ENCODE data around the gene NKAIN2.

NKAIN2 gene

GRCh38 chr6:123802697-123803503, 765 bp upstream of the NKAIN2 start (continued):
- TF ChIP-seq ZNF416 (tag by site-specific recombination; IDR thresholded peaks at IDR 0.05) (no peak), ZNF324 (tag by site-specific recombination; IDR thresholded peaks at IDR 0.05) (peak; percentile 51; the same call in 1 of the 2 replicates), SALL2 (tag by site-specific recombination; IDR thresholded peaks at IDR 0.05; ENCODE audit: borderline replicate concordance) (no peak), KLF1 (tag by site-specific recombination; IDR thresholded peaks at IDR 0.05) (peak; percentile 24; the same call in 1 of the 2 replicates), ZNF398 (tag by site-specific recombination; IDR thresholded peaks at IDR 0.05) (no peak), ZNF610 (tag by site-specific recombination; IDR thresholded peaks at IDR 0.05; ENCODE audit: borderline replicate concordance) (no peak), ZNF423 (tag by site-specific recombination; IDR thresholded peaks at IDR 0.05) (no peak), ZNF830 (tag by site-specific recombination; IDR thresholded peaks at IDR 0.05; ENCODE audit: low read depth) (no peak), ZNF18 (tag by site-specific recombination; IDR thresholded peaks at IDR 0.05) (peak; percentile 19; the same call in 1 of the 2 replicates), CTCF (tag by site-specific recombination; IDR thresholded peaks at IDR 0.05) (peak; percentile 87), MYNN (tag by site-specific recombination; IDR thresholded peaks at IDR 0.05; ENCODE audit: borderline replicate concordance) (0 out of 2 replicates have a peak, but pooled peaks have one; percentile 23), PRDM2 (tag by site-specific recombination; IDR thresholded peaks at IDR 0.05; ENCODE audit: borderline replicate concordance) (no peak), ZNF112 (tag by site-specific recombination; IDR thresholded peaks at IDR 0.05) (no peak), ZNF626 (tag by site-specific recombination; IDR thresholded peaks at IDR 0.05) (no peak), ZNF202 (tag by site-specific recombination; IDR thresholded peaks at IDR 0.05; ENCODE audit: borderline replicate concordance) (no peak), ZBTB49 (tag by site-specific recombination; IDR thresholded peaks at IDR 0.05; ENCODE audit: low read depth) (no peak), ZNF140 (tag by site-specific recombination; IDR thresholded peaks at IDR 0.05) (no peak), ZNF518A (tag by site-specific recombination; conservative IDR thresholded peaks at IDR 0.05; ENCODE audit: low read depth) (no peak; the same call in 1 of the 2 replicates), ZNF133 (tag by site-specific recombination; IDR thresholded peaks at IDR 0.05) (no peak)
